GM13977 (cell line): ENCODE data around the gene ANTXR2.

ENCODE experiments used
- DNase-seq: peaks from one replicate; pipeline ENCODE4 v3.0.0; 2012; ENCODE audit warnings: low spot score
- CTCF ChIP-seq: IDR thresholded peaks from 2 replicates; pipeline ENCODE4 v1.5.1; 2012; ENCODE audit warnings: mild to moderate bottlenecking, control low read depth; ENCODE audit not compliant: insufficient read depth; ENCODE audit errors: extremely low read depth, missing control alignments
- in situ Hi-C: fragments of 300-500 bp; cut with MboI; formaldehyde crosslinking; loops from one replicate; pipeline ENCODE4 v1.12.0; 2022; ENCODE audit warnings: low sequenced_read_pairs, low pct_unique_long_range_greater_than_20kb, mixed read lengths, inconsistent platforms; ENCODE audit not compliant: unreplicated experiment

The ANTXR2 gene

GRCh38 chr4:79865201-79865597 is 207.8 kb downstream of the ANTXR2 start:
- no peak for TF ChIP-seq CTCF
- no peak for DNase-seq
- in situ Hi-C loops: no loop called here

- no peak for DNase-seq
- no peak for TF ChIP-seq CTCF
- in situ Hi-C loops: no loop called here
Observed at GRCh38 chr4:79864500-79865200, 208.4 kb downstream of the ANTXR2 start.

GRCh38 chr4:79863333-79863732 is 209.7 kb downstream of the ANTXR2 start:
- DNase-seq: no peak
- TF ChIP-seq CTCF: no peak
- in situ Hi-C loops: no loop called here

- in situ Hi-C loops: no loop called here
- TF ChIP-seq CTCF: no peak
- no peak for DNase-seq
Observed at GRCh38 chr4:79862821-79863220, 210.2 kb downstream of the ANTXR2 start.

- in situ Hi-C loops: no loop called here
- TF ChIP-seq CTCF: no peak
- no peak for DNase-seq
Observed at GRCh38 chr4:79857811-79858210, 215.2 kb downstream of the ANTXR2 start.

GRCh38 chr4:79856196-79856595 is 216.8 kb downstream of the ANTXR2 start:
- no peak for TF ChIP-seq CTCF
- in situ Hi-C loops: no loop called here
- no peak for DNase-seq
